ENCODE measurements around the gene RNF126. TPM values are rescaled to one million over a fixed set of nuclear protein-coding genes. Genes with fewer than 3 reads are reported as not detected.

The RNF126 gene
- total and polyA plus RNA-seq, 8 donors: 11.9 to 33.7 (median 17.4) TPM

DNA sequence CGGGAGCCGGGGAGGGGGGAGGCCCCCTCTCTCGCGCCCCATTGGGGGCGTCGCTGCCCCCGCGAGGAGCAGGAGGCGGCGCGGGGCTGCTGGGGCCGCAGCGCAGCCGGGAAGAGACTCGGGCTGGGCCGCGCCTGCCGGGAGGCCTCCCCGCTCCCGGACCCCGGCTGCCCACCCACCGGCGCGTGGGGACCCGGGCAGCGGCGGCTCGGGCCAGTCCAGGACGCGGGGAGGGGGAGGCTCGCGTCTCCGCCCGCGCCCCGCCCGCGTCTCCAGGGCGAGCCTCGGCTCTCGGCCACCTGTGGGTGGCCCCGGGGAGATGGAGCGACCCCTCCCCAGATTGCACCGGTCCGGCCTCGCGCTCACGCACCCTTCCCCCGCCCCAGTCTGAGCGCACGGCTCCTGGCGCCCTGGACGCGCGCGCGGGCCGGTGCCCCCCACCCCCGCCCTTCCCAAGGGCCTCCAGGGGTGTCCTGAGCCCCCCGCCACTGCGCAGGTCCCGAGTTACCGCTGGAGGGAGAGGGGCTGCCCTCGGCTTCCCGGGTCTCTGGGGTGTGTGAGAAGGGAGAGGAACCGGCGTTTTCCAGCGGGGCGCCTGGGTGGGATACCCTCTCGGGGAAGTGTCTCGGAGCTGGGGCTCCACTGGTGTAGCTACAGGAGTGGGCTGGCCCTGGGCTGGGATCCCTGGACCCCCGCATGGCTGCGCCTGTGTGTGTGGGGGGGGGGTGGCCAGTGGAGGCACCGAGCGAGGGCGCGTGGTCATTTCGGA, 46.4 kb upstream of the RNF126 start:
- Histone ChIP-seq H3K27me3 (no peaks in the 10 kb centered on the region), H3K4me3 (peak overlapping the region; percentile 15 to 47 (median 34)), H3K36me3 (no peaks in the 10 kb centered on the region), H3K9me3 (no peaks in the 10 kb centered on the region), H3K27ac (no peak overlapping the region), H3K4me1 (no peaks in the 10 kb centered on the region)
- WGBS, 2 donors: 4 to 19% methylated on average over 28 to 76 of the region's 78 CpGs
- FAIRE-seq (no peak), ATAC-seq (peak in 1 of 4 donors; percentile 6), DNase-seq (no peak)
- intact Hi-C loops (cut with DNase I): no loop called here
- TF ChIP-seq, protein P1, sequence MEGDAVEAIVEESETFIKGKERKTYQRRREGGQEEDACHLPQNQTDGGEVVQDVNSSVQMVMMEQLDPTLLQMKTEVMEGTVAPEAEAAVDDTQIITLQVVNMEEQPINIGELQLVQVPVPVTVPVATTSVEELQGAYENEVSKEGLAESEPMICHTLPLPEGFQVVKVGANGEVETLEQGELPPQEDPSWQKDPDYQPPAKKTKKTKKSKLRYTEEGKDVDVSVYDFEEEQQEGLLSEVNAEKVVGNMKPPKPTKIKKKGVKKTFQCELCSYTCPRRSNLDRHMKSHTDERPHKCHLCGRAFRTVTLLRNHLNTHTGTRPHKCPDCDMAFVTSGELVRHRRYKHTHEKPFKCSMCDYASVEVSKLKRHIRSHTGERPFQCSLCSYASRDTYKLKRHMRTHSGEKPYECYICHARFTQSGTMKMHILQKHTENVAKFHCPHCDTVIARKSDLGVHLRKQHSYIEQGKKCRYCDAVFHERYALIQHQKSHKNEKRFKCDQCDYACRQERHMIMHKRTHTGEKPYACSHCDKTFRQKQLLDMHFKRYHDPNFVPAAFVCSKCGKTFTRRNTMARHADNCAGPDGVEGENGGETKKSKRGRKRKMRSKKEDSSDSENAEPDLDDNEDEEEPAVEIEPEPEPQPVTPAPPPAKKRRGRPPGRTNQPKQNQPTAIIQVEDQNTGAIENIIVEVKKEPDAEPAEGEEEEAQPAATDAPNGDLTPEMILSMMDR (IDR thresholded peaks at IDR 0.05): no peak

GRCh38 chr19:708154-709143, 45.4 kb upstream of the RNF126 start, which contains the start of gene PALM:
Gene PALM, plus strand, starts transcription at chr19:708935. Its CDS starts 212 bp downstream, at chr19:709147.
- TF ChIP-seq, protein P1 (IDR thresholded peaks at IDR 0.05): no peak
- peak in 3 of 4 donors; percentile 23 to 51 (median 41) for ATAC-seq
- H3K4me1 ChIP-seq: no peaks in the 10 kb centered on the region
- no peaks in the 10 kb centered on the region for H3K27me3 ChIP-seq
- no peaks in the 10 kb centered on the region for H3K36me3 ChIP-seq
- no peaks in the 10 kb centered on the region for H3K9me3 ChIP-seq
- peak within 1 kb of the TSS; percentile 15 to 47 (median 34) for H3K4me3 ChIP-seq
- 14 to 21% methylated on average over 28 to 53 of the region's 93 CpGs for WGBS, 2 donors
- no peak for FAIRE-seq
- no peak for DNase-seq
- no peak within 1 kb of the TSS for H3K27ac ChIP-seq
- intact Hi-C loops (cut with DNase I): no loop called here

DNA sequence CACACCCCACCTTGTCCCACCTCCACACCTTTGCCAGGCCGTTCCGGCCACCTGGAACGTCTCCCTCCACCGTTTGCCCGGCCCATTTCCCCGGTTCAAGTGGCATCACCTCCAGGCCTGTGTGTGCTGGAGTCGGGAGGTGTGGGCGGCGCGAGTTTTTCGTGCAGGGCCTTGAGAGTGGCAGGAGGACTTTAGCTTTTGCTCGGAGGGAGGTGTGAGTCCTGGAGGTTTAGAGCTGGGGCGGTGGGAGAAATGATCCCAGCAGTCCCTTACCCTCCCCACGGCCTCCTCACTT, 41.4 kb upstream of the RNF126 start:
- H3K27ac ChIP-seq: no peak overlapping the region
- no peaks in the 10 kb centered on the region for H3K9me3 ChIP-seq
- H3K4me1 ChIP-seq: no peaks in the 10 kb centered on the region
- H3K27me3 ChIP-seq: no peaks in the 10 kb centered on the region
- intact Hi-C loops (cut with DNase I): no loop called here
- ATAC-seq (no peak), DNase-seq (no peak), FAIRE-seq (no peak)
- WGBS, 2 donors: 22 to 27% methylated on average over 14 of the region's 14 CpGs
- H3K4me3 ChIP-seq: no peak overlapping the region
- TF ChIP-seq, protein P1 (IDR thresholded peaks at IDR 0.05): no peak
- H3K36me3 ChIP-seq: no peaks in the 10 kb centered on the region

- WGBS, 2 donors: 8 to 11% methylated on average over 19 to 50 of the region's 50 CpGs
- intact Hi-C loops (cut with DNase I): no loop called here
- Histone ChIP-seq H3K4me3 (peak overlapping the region in 1 of 4 donors; percentile 1), H3K4me1 (no peaks in the 10 kb centered on the region), H3K27ac (no peak overlapping the region), H3K36me3 (no peaks in the 10 kb centered on the region), H3K9me3 (no peaks in the 10 kb centered on the region), H3K27me3 (no peaks in the 10 kb centered on the region)
- TF ChIP-seq, protein P1 (IDR thresholded peaks at IDR 0.05): no peak
- DNase-seq: peak in 4 of 6 donors; percentile 51 to 77 (median 70)
- no peak for FAIRE-seq
- ATAC-seq: peak; percentile 55 to 86 (median 76)
Measured at GRCh38 chr19:703651-704446, 40.8 kb upstream of the RNF126 start.
